GM18870 (cell line): ENCODE measurements around the gene COL4A1.

ENCODE experiments used
- ATAC-seq: cut with Tn5 transposase; IDR thresholded peaks from one replicate; pipeline ENCODE4 v1.9.1; 2021; ENCODE audit warnings: moderate library complexity; ENCODE audit not compliant: unreplicated experiment

COL4A1 gene

GRCh38 chr13:110206185-110206584 lies 100.8 kb downstream of the COL4A1 start:
- no peak for ATAC-seq

- no peak for ATAC-seq
Measured at GRCh38 chr13:110201114-110201513, 105.8 kb downstream of the COL4A1 start.

GRCh38 chr13:110200276-110200870 lies 106.6 kb downstream of the COL4A1 start:
- ATAC-seq = no peak

- no peak for ATAC-seq
Measured at GRCh38 chr13:110199046-110199831, 107.7 kb downstream of the COL4A1 start.

GRCh38 chr13:110197471-110197870 lies 109.5 kb downstream of the COL4A1 start:
- no peak for ATAC-seq

- no peak for ATAC-seq
Measured at GRCh38 chr13:110197026-110197425, 109.9 kb downstream of the COL4A1 start.

- no peak for ATAC-seq
Measured at GRCh38 chr13:110195547-110196485, 111.1 kb downstream of the COL4A1 start.

- ATAC-seq = no peak
Measured at GRCh38 chr13:110194451-110194850, 112.5 kb downstream of the COL4A1 start.

- ATAC-seq = no peak
Measured at GRCh38 chr13:110193491-110193890, 113.5 kb downstream of the COL4A1 start.

GRCh38 chr13:110192472-110192871 lies 114.5 kb downstream of the COL4A1 start:
- ATAC-seq = no peak

GRCh38 chr13:110187641-110188161 lies 119.3 kb downstream of the COL4A1 start:
- ATAC-seq = no peak

GRCh38 chr13:110186231-110186855 lies 120.6 kb downstream of the COL4A1 start:
- no peak for ATAC-seq

- no peak for ATAC-seq
Measured at GRCh38 chr13:110185696-110186095, 121.3 kb downstream of the COL4A1 start.

GRCh38 chr13:110183910-110184309 lies 123.0 kb downstream of the COL4A1 start:
- no peak for ATAC-seq

GRCh38 chr13:110182461-110182860 lies 124.5 kb downstream of the COL4A1 start:
- no peak for ATAC-seq

- ATAC-seq = no peak
Measured at GRCh38 chr13:110182003-110182402, 125.0 kb downstream of the COL4A1 start.

- no peak for ATAC-seq
Measured at GRCh38 chr13:110179857-110180147, 127.2 kb downstream of the COL4A1 start.

- no peak for ATAC-seq
Measured at GRCh38 chr13:110179116-110179856, 127.7 kb downstream of the COL4A1 start.

GRCh38 chr13:110177790-110178189 lies 129.2 kb downstream of the COL4A1 start:
- no peak for ATAC-seq

GRCh38 chr13:110176431-110176830 lies 130.5 kb downstream of the COL4A1 start:
- no peak for ATAC-seq
